Adrenal gland (tissue), 5 donors: ENCODE results near the gene POC1A.

ENCODE experiments used
- POLR2A ChIP-seq, 2 donors: fragments of 450-650 bp; IDR thresholded peaks; one replicate each; pipeline ENCODE4 v1.6.1; 2017; ENCODE audit warnings: antibody characterized with exemption in 2 of 2, mild to moderate bottlenecking in 2 of 2, moderate library complexity in 1 of 2
- TF ChIP-seq, protein P1 (sequence below), 6 experiments: fragments of 450-650 bp in 4 of 6; fragments of 200-600 bp in 2 of 6; sonication (generic) in 1 of 6; IDR thresholded peaks; 1 replicate in 5 of 6; 2 replicates in 1 of 6; pipeline versions ENCODE4 v1.5.1 to v1.8.0; 2016 to 2021; ENCODE audit warnings: antibody characterized with exemption in 6 of 6, mild to moderate bottlenecking in 2 of 6, moderate library complexity in 1 of 6
- donor health status: DM: no; HTN: no; CAD: no.

DNA sequence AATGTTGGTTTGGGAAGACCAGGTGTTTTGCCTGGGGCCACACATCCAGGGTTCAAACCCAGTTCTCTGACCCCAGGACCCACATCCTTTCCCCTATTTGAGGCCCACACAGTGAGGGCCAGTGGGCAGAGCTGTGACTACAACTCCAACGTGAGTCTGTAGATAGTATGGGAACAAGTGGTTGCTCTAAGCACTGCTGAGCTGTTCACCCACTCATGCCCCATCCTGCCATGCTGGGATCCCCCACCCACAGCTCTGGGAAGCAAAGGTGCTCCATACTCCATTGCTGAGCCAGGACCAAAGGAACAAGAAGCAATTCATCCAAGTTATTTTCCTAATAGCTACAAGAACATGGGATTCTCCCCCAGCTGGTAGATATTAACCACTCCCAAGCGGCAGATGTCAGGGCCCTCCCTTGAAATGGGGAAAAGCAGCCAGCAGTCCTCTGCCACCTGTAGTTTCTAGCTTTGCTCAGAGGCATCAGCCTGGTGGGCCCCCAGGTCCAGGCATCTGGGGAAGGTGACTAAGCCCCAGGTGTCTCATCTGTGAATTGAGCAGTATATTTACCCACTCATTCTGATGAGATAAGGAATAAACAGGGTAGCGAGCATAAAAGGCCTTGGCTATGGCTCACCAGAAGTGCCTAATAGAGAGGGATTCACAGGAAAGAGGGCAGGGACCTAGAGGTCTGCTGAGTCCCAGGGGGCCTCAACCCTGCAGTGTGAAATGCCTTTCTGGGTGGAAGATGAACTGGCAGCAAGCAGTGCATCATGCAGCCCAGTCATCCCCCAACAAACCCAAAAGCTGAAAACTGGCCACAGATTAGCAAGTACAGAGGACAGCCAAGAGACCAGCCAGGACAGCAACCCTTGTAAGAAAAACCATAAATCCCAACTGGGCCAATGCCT, 33.4 kb downstream of the POC1A start:
- TF ChIP-seq, protein P1, sequence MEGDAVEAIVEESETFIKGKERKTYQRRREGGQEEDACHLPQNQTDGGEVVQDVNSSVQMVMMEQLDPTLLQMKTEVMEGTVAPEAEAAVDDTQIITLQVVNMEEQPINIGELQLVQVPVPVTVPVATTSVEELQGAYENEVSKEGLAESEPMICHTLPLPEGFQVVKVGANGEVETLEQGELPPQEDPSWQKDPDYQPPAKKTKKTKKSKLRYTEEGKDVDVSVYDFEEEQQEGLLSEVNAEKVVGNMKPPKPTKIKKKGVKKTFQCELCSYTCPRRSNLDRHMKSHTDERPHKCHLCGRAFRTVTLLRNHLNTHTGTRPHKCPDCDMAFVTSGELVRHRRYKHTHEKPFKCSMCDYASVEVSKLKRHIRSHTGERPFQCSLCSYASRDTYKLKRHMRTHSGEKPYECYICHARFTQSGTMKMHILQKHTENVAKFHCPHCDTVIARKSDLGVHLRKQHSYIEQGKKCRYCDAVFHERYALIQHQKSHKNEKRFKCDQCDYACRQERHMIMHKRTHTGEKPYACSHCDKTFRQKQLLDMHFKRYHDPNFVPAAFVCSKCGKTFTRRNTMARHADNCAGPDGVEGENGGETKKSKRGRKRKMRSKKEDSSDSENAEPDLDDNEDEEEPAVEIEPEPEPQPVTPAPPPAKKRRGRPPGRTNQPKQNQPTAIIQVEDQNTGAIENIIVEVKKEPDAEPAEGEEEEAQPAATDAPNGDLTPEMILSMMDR (IDR thresholded peaks at IDR 0.05), result no peak
- TF ChIP-seq POLR2A (IDR thresholded peaks at IDR 0.05), result no peak
